H9 (cell line): ENCODE measurements around the gene BDNF. TPM values are rescaled to one million over a fixed set of nuclear protein-coding genes. Genes with fewer than 3 reads are reported as not detected.

Experiments used
- DNase-seq: peaks from one replicate; pipeline ENCODE4 v3.0.0-alpha.2; 2017
- H2AFZ ChIP-seq: one replicate; pipeline ENCODE4 v1.6.1; 2013; ENCODE audit warnings: mild to moderate bottlenecking, low read length, control low read depth, moderate library complexity
- H2AK5ac ChIP-seq: 2 replicates; pipeline ENCODE4 v1.6.1; 2013; ENCODE audit warnings: low read length, control low read depth, mixed read lengths; ENCODE audit not compliant: insufficient read length
- H2BK120ac ChIP-seq: one replicate; pipeline ENCODE4 v1.6.1; 2013; ENCODE audit warnings: low read depth, mild to moderate bottlenecking, low read length, control low read depth, inconsistent platforms; ENCODE audit not compliant: poor library complexity, severe bottlenecking
- H2BK12ac ChIP-seq: 2 replicates; pipeline ENCODE4 v1.6.1; 2013; ENCODE audit warnings: low read length, control low read depth, mixed read lengths, low read depth; ENCODE audit not compliant: insufficient read length
- H2BK15ac ChIP-seq: 2 replicates; pipeline ENCODE4 v1.6.1; 2013; ENCODE audit warnings: low read depth, low read length, control low read depth
- H2BK20ac ChIP-seq: one replicate; pipeline ENCODE4 v1.6.1; 2013; ENCODE audit warnings: low read depth, mild to moderate bottlenecking, low read length, control low read depth, inconsistent platforms; ENCODE audit not compliant: poor library complexity, severe bottlenecking
- H2BK5ac ChIP-seq: 2 replicates; pipeline ENCODE4 v1.6.1; 2013; ENCODE audit warnings: low read length, control low read depth, mixed read lengths; ENCODE audit not compliant: insufficient read length
- H3K14ac ChIP-seq: 2 replicates; pipeline ENCODE4 v1.6.1; 2013; ENCODE audit warnings: low read length, control low read depth; ENCODE audit not compliant: insufficient read depth
- H3K18ac ChIP-seq: 2 replicates; pipeline ENCODE4 v1.6.1; 2013; ENCODE audit warnings: low read depth, mild to moderate bottlenecking, mixed read lengths, low read length, control low read depth; ENCODE audit not compliant: insufficient read length
- H3K23ac ChIP-seq: 2 replicates; pipeline ENCODE4 v1.6.1; 2013; ENCODE audit warnings: low read length, control low read depth, mixed read lengths, low read depth; ENCODE audit not compliant: insufficient read length
- H3K23me2 ChIP-seq: 2 replicates; pipeline ENCODE4 v1.6.1; 2013; ENCODE audit warnings: low read depth, mild to moderate bottlenecking, mixed read lengths, low read length, control low read depth; ENCODE audit not compliant: insufficient read length, poor library complexity, severe bottlenecking
- H3K27ac ChIP-seq: 2 replicates; pipeline ENCODE4 v1.5.1; 2013; ENCODE audit warnings: low read length, control low read depth, mixed read lengths, low read depth; ENCODE audit not compliant: insufficient read length
- H3K27me3 ChIP-seq: 2 replicates; pipeline ENCODE4 v1.6.1; 2013; ENCODE audit warnings: low read length, control low read depth, inconsistent platforms; ENCODE audit not compliant: insufficient read depth
- H3K4ac ChIP-seq: 2 replicates; pipeline ENCODE4 v1.6.1; 2013; ENCODE audit warnings: low read depth, mild to moderate bottlenecking, control low read depth, inconsistent platforms, low read length, moderate library complexity
- H3K4me1 ChIP-seq: 2 replicates; pipeline ENCODE4 v1.6.1; 2013; ENCODE audit warnings: low read length, control low read depth, inconsistent platforms; ENCODE audit not compliant: insufficient read depth
- H3K4me2 ChIP-seq: 2 replicates; pipeline ENCODE4 v1.6.1; 2013; ENCODE audit warnings: low read length, control low read depth, mixed read lengths; ENCODE audit not compliant: insufficient read length, insufficient read depth
- H3K56ac ChIP-seq: 2 replicates; pipeline ENCODE4 v1.6.1; 2013; ENCODE audit warnings: low read depth, mild to moderate bottlenecking, mixed read lengths, low read length, control low read depth; ENCODE audit not compliant: insufficient read length
- H3K79me1 ChIP-seq: 2 replicates; pipeline ENCODE4 v1.6.1; 2013; ENCODE audit warnings: low read depth, mild to moderate bottlenecking, moderate library complexity, low read length, control low read depth, inconsistent platforms; ENCODE audit not compliant: insufficient read depth, poor library complexity, severe bottlenecking
- H3K79me2 ChIP-seq: 2 replicates; pipeline ENCODE4 v1.6.1; 2013; ENCODE audit warnings: low read length, control low read depth, inconsistent platforms; ENCODE audit not compliant: insufficient read depth
- H3K9ac ChIP-seq: 2 replicates; pipeline ENCODE4 v1.6.1; 2013; ENCODE audit warnings: low read length, control low read depth, mixed read lengths; ENCODE audit not compliant: insufficient read length; ENCODE audit errors: extremely low read depth
- H3K9me3 ChIP-seq: one replicate; pipeline ENCODE4 v1.6.1; 2013; ENCODE audit warnings: low read depth, low read length, inconsistent platforms; ENCODE audit not compliant: control insufficient read depth
- H3T11ph ChIP-seq: one replicate; pipeline ENCODE4 v1.6.1; 2013; ENCODE audit warnings: mild to moderate bottlenecking, low read length, control low read depth, inconsistent platforms
- H4K20me1 ChIP-seq: one replicate; pipeline ENCODE4 v1.6.1; 2013; ENCODE audit not compliant: control insufficient read depth, insufficient read length, insufficient read depth
- H4K5ac ChIP-seq: 2 replicates; pipeline ENCODE4 v1.6.1; 2013; ENCODE audit warnings: low read depth, mild to moderate bottlenecking, mixed read lengths, low read length, control low read depth; ENCODE audit not compliant: insufficient read length
- H4K8ac ChIP-seq: replicated peaks from 2 replicates; pipeline ENCODE4 v1.6.1; 2013; ENCODE audit warnings: low read length, control low read depth, mixed read lengths, low read depth; ENCODE audit not compliant: insufficient read length
- H4K91ac ChIP-seq: 2 replicates; pipeline ENCODE4 v1.6.1; 2013; ENCODE audit warnings: low read depth, mild to moderate bottlenecking, moderate library complexity, mixed read lengths, low read length, control low read depth; ENCODE audit not compliant: insufficient read length
- H3K27ac Mint-ChIP-seq, 3 experiments: 2 replicates in 2 of 3; 3 replicates in 1 of 3; pipeline ENCODE4 v1.8.0; 2020 to 2021; ENCODE audit warnings: mixed read lengths in 3 of 3, mild to moderate bottlenecking in 1 of 3, moderate library complexity in 1 of 3
- H3K27me3 Mint-ChIP-seq: 2 replicates; pipeline ENCODE4 v1.8.0; 2021; ENCODE audit warnings: low read depth, mild to moderate bottlenecking, moderate library complexity, mixed read lengths
- H3K36me3 Mint-ChIP-seq, 3 experiments: 2 replicates in 2 of 3; 3 replicates in 1 of 3; pipeline ENCODE4 v1.8.0; 2020 to 2021; ENCODE audit warnings: low read depth in 3 of 3, mixed read lengths in 3 of 3; ENCODE audit not compliant: insufficient read depth in 1 of 3
- H3K4me1 Mint-ChIP-seq, 2 experiments: 2 replicates each; pipeline ENCODE4 v1.8.0; 2020; ENCODE audit warnings: mixed read lengths in 2 of 2
- H3K4me3 Mint-ChIP-seq, 2 experiments: 2 replicates in 1 of 2; 3 replicates in 1 of 2; pipeline ENCODE4 v1.8.0; 2020 to 2021; ENCODE audit warnings: mild to moderate bottlenecking in 2 of 2, mixed read lengths in 2 of 2, moderate library complexity in 1 of 2
- H3K9me3 Mint-ChIP-seq, 2 experiments: 2 replicates in 1 of 2; 3 replicates in 1 of 2; pipeline ENCODE4 v1.8.0; 2020; ENCODE audit warnings: mild to moderate bottlenecking in 2 of 2, mixed read lengths in 2 of 2, moderate library complexity in 1 of 2
- WGBS: extraction: QIAGEN DNeasy Blood & Tissue Kit; methylation state at CpG from one replicate; pipeline ENCODE4 v1.1.7; 2013; ENCODE audit warnings: missing lambda C conversion rate, low lambda C conversion rate, mixed read lengths; ENCODE audit not compliant: insufficient read length; ENCODE audit errors: extremely low coverage; 5-methylcytosine and 5-hydroxymethylcytosine counted together
- total RNA-seq: library from RNA; stranded (reverse); gene quantifications from 2 replicates; pipeline ENCODE4 v1.2.1, GENCODE V29; 2021
- TF ChIP-seq, protein P1 (sequence below): fragments of 200-600 bp; sonication (generic); conservative IDR thresholded peaks from 3 replicates; pipeline ENCODE4 v1.8.0; 2021; ENCODE audit warnings: antibody characterized with exemption, mild to moderate bottlenecking

Gene BDNF
- total RNA-seq, 1 experiment from 2014 or later = 2.7 TPM

DNA sequence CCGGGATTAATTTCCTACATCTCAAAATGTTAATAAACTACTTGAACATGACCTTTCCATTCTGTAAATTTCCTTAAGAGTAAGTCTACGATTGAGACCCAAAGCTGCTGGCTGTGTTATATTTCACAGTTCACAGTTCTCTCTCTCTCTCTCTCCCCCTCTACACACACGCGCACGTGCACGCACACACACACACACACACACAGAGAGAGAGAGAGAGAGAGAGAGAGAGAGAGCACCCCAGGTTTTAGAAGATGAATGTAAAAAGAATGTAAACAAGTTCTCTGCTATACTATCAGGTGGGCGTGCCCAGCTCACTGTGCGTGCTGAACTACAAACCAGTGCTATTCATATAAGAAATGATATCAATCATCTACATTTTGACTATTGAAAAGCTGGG, 3.3 kb downstream of the BDNF start:
- Histone ChIP-seq H3K14ac (no peak overlapping the region), H3K9me3 (no peaks in the 10 kb centered on the region), H3K23ac (no peak overlapping the region), H3K4me2 (peak overlapping the region; percentile 66), H3K4ac (no peak overlapping the region), H3K4me1 (peaks cover 2% of the 10 kb centered on the region; the same call in 1 of the 2 replicates), H2BK15ac (no peak overlapping the region), H4K91ac (no peak overlapping the region), H3K56ac (no peak overlapping the region), H2AFZ (no peak overlapping the region), H3K27ac (peak overlapping the region; percentile 6), H3T11ph (no peak overlapping the region), H3K9ac (no peak overlapping the region), H2BK5ac (no peak overlapping the region), H2BK12ac (no peak overlapping the region), H4K5ac (no peak overlapping the region), H2BK20ac (no peak overlapping the region), H3K23me2 (peaks cover 29% of the 10 kb centered on the region), H3K79me2 (peaks cover 3% of the 10 kb centered on the region; the same call in 1 of the 2 replicates), H4K20me1 (no peaks in the 10 kb centered on the region), H3K79me1 (no peaks in the 10 kb centered on the region), H2BK120ac (no peak overlapping the region), H3K27me3 (peaks cover 11% of the 10 kb centered on the region; the same call in 1 of the 2 replicates), H3K18ac (no peak overlapping the region), H4K8ac (no peak overlapping the region), H2AK5ac (no peak overlapping the region)
- Mint-ChIP-seq H3K4me3 (peak overlapping the region; percentile 54 to 77), H3K9me3 (no peaks in the 10 kb centered on the region), H3K27ac (peak overlapping the region; percentile 58 to 98 (median 89); a peak in 6 of 7 replicates), H3K36me3 (peaks cover 3 to 4% (median 4%) of the 10 kb centered on the region in 3 experiments; a peak in 3 of 7 replicates), H3K4me1 (peaks cover 57 to 62% of the 10 kb centered on the region in 2 experiments), H3K27me3 (peaks cover 25% of the 10 kb centered on the region)
- TF ChIP-seq, protein P1, sequence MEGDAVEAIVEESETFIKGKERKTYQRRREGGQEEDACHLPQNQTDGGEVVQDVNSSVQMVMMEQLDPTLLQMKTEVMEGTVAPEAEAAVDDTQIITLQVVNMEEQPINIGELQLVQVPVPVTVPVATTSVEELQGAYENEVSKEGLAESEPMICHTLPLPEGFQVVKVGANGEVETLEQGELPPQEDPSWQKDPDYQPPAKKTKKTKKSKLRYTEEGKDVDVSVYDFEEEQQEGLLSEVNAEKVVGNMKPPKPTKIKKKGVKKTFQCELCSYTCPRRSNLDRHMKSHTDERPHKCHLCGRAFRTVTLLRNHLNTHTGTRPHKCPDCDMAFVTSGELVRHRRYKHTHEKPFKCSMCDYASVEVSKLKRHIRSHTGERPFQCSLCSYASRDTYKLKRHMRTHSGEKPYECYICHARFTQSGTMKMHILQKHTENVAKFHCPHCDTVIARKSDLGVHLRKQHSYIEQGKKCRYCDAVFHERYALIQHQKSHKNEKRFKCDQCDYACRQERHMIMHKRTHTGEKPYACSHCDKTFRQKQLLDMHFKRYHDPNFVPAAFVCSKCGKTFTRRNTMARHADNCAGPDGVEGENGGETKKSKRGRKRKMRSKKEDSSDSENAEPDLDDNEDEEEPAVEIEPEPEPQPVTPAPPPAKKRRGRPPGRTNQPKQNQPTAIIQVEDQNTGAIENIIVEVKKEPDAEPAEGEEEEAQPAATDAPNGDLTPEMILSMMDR = no peak
- no peak for DNase-seq
- WGBS = no CpG with 5 or more reads among the region's 8 CpGs
